ENCODE results near the gene ZZZ3.
A peak's percentile ranks its signal among the peaks of the same experiment; 100 is the strongest.
"Not testable (repeated sequence)": the region's sequence is repeated elsewhere in the genome, so short reads cannot be mapped to it uniquely, and the experiment has no call there.

The ZZZ3 gene

DNA sequence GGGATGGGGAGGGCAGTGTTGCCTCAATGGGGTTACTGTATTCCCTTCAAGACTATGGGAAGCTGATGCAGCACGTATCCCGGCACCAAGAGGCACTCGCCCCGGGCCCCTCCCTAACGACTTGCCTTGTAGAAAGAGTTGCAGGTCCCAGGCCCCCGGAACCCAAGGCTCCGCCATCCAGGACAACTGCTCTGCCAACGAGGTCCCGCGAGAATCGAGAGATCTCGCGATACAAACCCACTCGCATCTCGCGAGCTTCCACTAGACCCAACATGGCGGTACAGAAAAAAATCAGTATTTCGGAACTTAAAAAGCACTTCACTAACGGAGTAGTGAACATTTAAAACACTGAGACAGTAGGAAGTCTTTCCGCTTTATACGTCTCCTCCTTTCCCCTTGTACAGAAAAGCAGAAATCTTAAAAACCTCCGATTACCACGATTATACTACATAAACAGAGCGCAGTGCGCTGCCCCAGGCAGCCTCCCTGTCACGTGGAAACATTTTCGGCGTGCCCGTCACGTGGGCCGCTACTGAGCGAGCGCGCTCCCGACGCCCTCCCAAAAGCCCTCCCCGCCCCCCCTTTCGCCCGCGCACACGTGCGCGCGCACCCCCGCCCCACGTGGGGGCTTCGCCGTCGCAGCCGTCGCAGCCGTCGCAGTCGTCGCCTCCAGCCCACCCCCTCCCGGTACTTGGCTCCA is at the start of gene ZZZ3:
Gene ZZZ3 (minus strand): TSS at position 199 of the 700 bp plus-strand sequence. CDS start 49,304 bp downstream, outside the sequence.
- peak; percentile 86 to 91 for DNase-seq

DNA sequence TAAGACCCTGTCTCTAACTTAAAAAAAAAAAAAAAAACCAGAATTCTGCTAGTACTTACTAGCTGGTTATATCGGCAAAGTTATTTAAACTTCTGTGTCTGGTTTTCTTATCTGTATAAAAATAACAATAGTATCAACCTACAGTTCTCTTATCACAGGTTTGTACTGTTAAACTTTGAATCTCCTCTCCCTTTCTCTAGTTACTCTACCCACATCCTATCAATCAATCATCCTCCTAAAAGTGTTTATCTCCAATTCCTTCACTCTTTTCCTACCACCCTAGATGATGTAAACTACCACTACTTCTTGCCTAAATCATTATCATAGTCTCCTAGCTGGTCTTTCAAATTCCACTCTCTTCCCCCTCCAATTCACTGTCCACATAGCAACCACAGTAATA is 49.6 kb upstream of the ZZZ3 start:
- DNase-seq: no peak

DNA sequence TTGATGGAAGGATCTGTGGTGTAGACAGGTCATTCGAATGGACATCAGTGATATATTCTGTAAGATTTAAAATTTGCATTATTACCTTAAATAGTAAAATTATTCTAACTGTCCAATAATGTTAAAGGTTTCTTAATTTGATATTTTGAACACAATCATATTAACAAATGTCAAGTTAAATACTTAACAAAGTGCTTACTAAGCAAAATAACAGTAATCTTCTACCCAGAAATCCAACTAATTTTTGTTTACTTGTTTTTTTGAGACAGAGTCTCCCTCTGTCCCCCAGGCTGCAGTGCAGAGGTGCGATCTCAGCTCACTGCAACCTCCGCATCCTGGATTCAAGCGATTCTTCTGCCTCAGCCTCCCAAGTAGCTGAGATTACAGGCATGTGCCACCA is 43.2 kb upstream of the ZZZ3 start:
- DNase-seq: no peak

DNA sequence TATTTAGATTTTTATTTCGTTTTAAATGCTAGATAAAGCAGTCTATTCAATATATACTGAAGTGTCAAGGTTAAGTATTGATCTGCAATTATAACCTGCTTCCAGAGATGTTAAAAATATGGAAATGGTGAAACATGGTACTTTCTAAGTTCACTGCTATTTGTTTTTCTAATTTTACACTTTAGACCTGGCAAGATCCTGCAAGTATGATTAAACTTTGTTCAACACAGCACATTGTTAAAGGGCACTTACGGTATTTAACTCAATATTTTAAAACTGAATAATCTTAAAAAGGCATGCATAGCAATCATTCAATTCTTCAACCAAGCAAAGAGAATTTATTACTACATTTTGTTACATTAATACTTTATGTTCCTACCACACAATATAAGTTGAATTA is 35.7 kb upstream of the ZZZ3 start:
- DNase-seq: no peak

DNA sequence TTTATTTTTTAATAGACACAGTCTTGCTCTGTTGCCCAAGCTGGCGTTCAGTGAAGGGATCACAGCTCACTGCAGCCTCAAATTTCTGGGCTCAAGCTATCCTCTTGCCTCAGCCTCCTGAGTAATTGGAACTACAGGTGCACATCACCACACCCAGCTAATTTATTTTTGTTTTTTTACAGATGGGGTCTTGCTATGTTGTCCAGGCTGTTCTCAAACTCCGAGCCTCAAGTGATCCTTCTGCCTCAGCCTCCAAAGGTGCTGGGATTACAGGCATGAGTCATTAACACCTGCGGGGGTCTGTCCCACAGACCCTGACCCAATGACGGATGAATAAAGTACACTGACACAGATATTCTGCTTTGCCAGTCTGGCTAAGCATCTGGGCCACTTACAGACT is 33.6 kb upstream of the ZZZ3 start:
- no peak for DNase-seq

DNA sequence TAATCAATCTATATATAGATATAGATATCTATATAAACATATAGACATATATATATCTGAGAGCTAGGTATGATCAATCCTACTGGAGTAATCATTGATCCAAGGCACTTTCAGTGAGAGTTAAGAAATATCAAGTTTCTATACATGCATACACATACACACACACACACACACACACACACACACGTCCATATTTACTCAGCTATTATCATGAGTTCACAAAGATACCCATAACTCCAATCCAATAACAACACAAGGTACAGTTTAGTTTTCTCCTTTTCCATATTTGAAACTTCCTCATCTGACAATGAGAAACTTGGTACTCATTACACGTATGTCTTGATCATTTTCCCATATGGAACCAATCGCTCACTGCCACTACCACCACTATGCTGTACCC is 27.3 kb upstream of the ZZZ3 start:
- no peak for DNase-seq

DNA sequence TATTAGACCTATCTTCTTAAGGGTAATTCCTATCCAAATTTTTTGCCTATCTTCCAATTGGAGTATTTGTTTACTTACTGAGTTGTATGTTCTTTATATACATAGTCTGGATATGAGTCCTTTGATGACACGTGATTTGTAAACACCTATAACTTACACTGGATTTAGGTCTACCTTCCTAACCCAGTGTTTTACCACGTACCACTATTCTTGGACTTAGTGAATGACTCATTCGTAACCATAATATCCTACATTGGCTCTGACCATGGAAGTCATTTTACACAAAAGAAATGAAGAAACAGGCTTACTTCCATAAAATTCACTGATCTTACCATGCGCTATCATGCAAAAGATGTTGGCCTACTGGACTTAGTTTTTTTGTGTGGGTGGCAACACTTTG is 23.9 kb upstream of the ZZZ3 start:
- no peak for DNase-seq

DNA sequence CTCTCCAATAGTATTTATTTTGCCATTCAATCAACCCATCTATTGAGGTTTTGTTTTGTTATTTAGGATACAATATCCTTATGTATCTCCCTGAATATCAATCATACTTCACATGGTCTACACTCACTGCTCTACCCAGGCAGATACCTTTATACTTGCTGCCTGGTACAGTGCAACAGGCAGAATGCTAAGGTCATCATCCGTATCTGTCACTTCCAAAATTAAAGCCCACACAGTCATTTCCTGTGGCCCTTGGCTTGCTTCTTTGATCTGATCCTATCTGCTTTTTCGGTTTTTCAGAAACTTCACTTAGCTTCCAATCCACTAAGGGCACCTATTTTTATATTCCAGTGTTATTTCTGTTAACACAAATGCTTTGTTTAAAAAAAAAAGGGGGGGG is 22.3 kb upstream of the ZZZ3 start:
- DNase-seq: no peak

DNA sequence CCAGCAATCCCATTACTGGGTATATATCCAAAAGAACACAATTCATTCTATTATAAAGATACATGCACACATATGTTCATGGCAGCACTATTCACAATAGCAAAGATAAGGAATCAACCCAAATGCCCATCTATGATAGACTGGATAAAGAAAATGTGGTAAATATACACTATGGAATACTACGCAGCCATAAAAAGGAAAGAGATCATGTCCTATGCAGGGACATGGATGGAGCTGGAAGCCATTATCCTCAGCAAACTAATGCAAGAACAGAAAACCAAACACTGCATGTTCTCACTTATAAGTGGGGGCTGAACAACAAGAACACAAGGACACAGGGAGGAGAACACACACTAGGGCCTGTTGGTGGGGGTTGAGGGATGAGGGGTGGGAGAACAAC is 17.2 kb upstream of the ZZZ3 start:
- DNase-seq: not testable (repeated sequence)

DNA sequence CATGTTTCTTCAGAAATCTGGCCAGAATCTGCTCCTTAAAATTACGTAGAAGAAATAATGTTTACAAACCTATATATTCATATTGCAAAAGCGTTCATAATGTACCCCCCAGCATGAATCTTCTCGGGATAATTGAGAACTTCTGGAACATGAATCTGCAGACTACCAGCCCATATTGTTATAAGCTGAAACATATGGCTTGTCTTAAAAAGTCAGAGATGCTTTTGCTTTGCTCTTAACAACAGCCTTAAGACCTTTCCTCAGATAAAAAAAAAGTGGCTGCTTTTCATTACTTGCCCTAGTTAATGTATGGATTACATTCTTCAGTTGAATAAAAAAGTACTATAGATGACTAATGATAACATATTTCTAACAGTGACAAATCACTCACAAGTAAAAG is 15.0 kb upstream of the ZZZ3 start:
- DNase-seq: no peak

DNA sequence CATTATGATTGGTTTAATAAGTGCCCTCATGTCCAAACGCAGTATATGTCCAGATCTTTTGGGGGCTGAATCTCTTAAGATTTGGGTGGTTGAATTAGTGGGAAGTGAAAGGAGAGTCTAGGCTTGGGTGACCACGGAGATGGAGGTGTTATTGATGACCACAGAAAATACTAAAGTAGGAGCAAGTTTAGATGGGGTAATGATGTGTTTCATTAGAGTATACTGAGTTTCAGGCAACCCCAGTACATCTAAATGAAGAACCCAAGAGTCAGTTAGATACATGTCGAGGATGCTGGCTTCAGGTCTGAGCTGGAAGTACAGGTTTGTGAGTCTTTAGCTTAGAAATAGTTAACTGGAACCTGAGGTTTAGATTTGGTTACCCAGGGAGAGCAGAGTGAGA is 6.5 kb upstream of the ZZZ3 start:
- DNase-seq: no peak

DNA sequence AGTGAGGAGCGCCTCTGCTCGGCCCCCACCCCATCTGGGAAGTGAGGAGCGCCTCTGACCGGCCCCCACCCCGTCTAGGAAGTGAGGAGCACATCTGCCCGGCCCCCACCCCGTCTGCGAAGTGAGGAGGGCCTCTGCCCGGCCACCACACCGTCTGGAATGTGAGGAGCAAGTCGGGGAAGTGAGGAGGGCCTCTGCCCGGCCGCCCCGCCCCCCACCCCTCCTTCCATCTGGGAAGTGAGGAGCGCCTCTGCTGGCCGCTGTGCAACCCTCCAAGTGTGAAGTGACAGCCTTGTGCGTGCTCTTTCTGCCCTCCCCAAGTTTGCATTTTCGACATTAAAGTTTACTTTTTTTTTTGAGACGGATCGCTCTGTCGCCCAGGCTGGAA is 5.1 kb upstream of the ZZZ3 start:
- no peak for DNase-seq

DNA sequence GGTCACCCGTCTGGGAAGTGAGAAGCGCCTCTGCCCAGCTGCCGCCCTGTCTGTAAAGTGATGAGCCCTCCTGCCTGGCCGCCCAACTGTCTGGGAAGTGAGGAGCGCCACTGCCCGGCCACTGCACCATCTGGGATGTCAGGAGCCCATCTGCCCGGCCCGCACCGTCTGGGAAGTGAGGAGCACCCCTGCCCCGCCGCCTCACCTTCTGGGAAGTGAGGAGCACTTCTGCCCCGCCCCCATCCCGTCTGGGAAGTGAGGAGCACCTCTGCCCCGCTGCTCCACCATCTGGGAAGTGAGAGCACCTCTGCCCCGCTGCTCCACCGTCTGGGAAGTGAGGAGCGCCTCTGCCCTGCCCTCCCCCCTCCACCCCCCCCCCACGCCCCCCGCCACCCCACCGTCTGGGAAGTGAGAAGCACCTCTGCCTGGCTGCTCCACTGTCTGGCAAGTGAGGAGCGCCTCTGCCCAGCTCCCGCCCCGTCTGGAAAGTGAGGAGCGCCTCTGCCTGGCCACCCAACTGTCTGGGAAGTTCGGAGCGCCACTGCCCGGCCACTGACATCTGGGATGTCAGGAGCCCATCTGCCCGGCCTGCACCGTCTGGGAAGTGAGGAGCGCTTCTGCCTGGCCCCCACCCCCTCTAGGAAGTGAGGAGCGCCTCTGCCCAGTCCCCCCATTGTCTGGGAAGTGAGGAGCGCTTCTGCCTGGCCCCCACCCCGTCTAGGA is 4.5 kb upstream of the ZZZ3 start:
- no peak for DNase-seq

DNA sequence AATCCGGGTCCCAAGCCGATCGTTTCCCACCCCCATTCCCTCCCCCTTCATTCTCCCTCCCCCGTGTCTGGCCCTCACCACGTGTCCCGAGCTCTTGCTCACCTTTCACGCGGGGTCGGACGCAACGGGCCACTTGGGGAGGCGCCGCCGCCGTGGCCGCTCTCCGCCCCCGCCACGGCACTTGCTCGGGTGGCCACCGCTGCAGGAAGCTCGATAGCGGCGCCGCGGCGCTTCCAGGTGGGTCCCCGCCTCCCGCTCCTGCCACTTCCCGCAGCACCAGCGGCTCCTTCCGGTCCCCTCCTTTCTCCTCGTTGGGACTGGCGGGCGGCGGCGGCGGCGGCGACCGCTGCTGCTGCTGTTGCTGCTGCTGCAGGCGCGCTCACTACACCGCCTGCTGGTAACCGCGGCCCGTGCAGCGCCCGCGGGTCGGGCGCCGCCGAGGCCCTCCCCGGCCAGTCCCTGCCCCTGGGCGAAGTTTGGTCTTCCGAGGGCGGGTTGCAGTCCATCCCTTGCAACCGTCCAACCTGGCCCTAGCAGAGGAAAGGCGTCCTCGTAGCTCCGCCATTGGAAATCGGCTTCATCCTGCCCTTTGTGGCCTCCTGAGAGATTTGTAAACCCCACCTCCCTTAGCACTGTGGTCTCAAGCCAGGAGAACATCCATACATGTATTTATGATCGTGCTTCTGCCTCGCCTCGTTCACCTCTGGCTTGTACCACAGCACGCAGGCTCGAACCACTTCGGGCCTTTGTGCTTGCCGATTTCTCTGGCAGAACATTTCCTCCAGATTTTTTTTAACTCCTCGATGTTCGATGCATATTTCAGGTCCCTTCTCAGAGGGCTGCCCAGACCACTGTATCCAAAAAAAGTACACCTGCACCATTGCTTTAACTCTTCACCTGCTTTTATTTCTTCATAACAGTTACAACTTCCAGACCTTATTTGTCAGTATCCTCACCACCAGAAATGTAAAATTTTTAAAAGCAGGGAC is 996 bp upstream of the ZZZ3 start:
- DNase-seq: peak; percentile 85 to 86

DNA sequence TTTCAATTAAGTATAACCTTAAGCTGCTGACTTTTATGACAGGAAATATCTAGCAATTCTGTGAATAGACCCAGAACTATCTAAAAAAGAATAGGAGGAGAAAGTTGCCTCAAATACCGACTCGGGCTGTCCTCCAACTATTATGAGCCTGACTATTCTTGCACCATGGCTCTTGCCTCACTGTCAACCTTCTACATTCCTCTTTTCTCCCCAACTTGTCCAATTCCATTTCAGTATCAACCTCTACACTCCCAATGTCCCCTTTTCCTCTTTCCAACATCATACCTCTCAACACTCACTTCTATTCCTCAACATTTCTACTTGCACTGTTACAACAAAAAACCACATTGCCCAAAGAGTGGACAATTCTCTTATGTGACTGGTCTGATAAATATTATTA is 2.3 kb downstream of the ZZZ3 start:
- peak; percentile 14 to 34 for DNase-seq

DNA sequence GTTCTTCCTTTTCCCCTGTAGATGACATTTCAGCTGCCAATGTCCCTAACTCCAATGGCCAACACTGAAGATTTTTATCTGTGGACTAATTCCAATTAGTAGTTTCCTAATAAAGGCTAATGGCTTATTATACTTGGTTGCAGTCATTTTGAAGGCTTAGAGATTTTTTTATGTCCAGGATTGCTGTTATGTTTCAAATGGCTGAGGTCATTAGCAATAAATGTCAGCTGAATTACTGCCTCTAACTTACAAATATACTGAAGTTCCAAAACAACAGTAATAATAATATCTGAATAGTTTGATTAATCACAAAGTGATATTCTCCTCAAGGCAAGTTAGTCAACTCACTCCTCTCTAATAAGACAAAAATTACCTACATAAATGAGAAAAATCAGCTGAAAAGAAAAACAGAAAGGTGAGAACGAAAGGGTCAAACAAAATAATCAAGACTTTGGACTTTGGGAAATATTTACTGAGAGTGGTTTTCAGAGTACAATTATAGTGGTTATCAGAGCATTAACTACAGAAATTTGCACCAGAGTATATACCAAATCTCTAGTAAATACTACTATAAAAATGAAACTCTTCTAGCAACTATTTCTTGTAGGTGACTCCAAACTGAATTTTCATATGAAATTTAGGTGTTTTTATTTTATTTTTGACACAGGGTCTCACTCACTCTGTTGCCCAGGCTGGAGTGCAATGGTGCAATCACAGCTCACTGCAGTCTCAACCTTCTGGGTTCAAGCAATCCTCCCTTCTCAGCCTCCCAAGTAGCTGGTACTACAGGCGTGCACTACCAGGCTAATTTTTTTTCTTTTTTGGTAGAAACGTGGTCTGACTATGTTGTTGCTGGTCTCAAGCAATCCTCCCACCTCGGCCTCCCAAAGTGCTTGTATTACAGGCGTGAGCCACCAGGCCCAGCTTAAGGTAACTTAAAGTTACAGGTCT is 3.5 kb downstream of the ZZZ3 start:
- no peak for DNase-seq

DNA sequence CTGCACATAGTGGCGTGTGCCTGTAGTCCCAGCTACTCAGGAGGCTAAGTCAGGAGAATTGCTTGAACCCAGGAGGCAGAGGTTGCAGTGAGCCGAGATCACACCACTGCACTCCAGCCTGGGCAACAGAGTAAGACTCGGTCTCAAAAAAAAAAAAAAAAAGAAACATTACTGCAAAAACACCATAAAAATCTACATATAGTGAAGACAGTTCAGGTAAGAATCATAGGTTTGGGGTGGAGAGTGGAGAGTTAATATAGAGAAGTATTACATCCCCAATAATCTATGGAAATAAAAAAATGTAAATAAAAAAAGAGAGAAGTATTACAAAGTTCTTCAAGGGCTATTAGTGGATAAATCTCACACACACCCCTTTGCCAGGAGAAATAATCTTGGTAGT is 7.7 kb downstream of the ZZZ3 start:
- not testable (repeated sequence) for DNase-seq

DNA sequence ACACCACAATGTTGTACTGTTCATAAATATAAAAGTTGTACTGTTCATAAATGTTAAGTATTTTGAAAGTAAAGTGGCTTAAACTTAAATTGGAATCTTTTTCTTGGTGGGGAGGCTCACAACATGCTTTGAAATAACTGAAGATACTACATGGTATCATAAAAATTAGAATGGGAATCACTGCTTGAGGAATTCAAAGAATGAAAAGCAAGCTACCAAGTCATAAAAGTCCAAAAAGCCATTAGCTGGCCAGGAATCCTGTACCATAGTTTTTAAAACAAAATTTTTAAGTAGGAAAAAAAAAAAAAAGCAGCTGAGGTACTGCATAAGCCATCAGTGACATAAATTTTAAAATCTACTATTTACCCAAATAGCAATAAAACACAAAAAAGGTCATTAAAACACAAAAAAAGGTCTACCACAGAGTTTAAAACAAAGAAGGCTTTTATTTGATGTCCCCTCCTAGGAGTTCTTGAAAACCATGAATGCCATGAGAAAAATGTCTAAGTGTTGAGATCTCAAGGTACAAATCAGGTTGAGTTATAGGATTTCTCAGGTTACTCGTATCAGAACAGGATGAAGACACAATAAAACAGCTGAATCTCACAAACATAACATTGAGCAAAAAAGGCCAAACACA is 8.6 kb downstream of the ZZZ3 start:
- no peak for DNase-seq

DNA sequence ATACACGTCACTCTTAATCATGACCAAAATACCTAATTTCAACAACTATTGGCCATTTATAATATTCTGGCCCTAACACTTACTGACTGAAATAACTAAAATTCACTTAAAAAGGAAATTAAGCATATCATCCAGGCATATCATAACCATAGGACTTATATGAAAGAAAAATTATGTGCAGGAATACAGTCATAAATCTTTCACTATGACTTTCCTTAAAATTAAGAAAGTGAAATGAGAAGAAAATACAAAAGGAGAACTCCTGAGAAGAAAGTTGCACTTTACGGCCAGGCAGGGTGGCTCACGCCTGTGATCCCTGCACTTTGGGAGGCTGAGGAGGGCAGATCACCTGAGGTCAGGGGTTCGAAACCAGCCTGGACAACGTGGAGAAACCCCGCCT is 9.4 kb downstream of the ZZZ3 start:
- no peak for DNase-seq

DNA sequence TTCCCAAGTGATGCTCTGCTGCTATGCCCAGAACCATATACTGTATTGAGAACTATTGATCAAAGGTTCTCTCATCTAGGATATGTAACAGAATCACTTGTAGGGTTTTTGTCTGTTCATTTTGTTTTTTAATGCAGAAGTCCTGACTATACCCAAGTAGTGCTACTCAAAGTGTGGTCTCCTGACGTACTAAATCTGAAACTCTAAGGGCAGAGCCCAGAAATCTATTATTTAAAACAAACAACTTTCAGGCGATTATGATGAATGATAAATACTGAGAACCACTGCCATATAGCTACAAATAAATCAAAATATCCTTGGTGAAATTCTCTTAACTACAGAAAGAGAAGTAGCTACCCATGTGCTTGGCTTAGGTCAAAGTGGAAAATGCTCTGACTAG is 10.1 kb downstream of the ZZZ3 start:
- DNase-seq: no peak

DNA sequence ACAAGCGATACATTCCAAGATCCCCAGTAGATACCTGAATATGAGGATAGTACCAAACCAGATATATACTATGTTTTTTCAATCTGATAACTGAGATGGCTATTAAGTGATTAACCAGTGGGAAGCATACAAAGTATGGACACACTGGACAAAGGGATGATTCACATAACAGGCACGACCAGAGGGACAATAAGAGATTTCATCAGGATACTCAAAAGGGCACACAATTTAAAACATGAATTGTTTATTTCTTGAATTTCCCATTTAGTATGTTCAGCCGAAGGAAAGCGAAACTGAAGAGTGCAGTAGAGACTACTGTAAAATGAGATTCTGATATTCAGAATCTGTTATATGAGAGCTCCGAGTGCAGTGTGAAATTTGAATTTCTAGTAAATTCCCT is 10.6 kb downstream of the ZZZ3 start:
- DNase-seq: no peak

DNA sequence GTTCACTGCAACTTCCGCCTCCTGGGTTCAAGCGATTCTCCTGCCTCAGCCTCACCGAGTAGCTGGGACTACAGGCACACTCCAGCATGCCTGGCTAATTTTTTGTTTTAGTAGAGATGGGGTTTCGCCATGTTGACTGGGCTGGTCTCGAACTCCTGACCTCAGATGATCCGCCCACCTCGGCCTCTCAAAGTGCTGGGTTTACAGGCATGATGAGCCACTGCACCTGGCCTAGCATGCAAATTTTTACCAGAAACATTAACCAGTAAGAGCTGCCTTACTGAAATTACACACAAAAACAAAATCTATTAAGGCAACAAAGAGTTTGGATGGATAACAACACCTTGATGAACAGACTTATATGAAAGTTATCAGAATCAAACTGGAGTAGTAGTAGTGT is 12.1 kb downstream of the ZZZ3 start:
- DNase-seq: no peak

Data from AML-193 (cell line).